NCI-H187 (cell line): ENCODE results near the gene TEX47.

Experiments
- DNase-seq, 2 experiments: peaks; one replicate each; lab custom pipeline; 2025; lab: John Stamatoyannopoulos, UW

Gene TEX47

GRCh38 chr7:88795553-88795952 lies at the start of gene TEX47:
TSS of gene TEX47 (minus strand) at chr7:88795737. CDS start at chr7:88794942, 795 bp downstream.
- no peak for DNase-seq

DNA sequence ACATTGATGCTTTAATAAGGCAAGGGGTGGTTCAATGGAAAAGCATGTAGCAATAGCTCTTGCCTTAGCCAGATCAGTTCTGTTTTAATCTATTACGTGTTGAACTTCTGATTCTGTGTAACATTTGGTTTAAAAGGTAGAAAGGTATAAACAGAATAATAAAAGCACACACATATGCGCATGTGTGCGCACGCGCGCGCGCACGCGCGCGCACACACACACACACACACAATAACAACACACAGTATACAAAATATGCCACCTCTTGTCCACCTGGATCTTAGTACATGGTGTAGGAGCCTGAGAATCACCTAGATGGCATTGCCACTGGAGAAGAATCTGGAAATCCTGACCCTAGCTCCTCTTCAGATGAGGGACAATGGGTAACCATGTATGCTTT lies 49.6 kb upstream of the TEX47 start:
- no peak for DNase-seq

DNA sequence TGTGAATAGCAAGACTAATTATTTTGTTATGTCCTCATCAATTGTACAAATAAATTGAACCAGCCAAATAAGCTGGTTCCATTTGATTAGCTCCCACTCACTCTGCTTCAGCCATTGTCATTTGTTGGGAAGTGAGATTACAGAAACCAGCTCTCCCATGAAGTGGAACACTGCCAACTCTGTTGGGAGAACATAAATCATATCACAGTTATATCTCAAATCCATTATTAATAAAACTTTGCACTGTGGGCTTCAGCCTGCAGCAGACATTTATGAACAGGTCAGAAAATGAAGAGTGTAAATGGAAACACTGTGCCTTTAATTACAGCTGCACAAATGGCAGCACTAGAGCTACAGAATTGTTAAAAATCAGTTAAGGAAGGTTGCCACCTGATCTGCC lies 46.7 kb upstream of the TEX47 start:
- DNase-seq = no peak

DNA sequence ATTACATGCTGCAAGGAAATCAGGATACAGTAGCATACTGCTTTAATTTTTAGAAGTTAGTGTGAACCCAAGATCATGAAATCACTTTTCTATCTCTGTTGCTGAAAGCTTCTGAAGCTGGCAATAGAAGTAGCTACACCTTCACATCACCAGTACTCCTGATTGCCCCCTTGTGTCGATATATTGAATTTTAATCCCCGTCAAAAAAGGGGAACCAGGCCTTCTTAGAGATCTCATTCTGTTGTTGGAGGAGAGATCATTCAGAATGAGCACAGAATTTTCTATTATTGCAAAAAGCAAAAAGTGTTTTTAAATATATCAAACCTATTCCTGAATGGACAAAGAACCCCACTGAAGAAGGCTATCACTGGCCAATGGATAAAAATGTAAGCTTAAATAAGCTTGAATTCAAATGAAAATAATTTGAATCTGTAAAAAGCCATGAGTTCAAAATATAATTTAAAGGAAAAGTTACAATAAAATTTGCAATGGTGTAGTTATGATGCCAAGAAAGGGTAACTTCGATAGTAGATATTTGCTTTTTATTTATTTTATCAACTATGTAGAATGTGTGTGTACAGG lies 39.7 kb upstream of the TEX47 start:
- no peak for DNase-seq

GRCh38 chr7:88826222-88826621 lies 30.7 kb upstream of the TEX47 start:
- no peak for DNase-seq

DNA sequence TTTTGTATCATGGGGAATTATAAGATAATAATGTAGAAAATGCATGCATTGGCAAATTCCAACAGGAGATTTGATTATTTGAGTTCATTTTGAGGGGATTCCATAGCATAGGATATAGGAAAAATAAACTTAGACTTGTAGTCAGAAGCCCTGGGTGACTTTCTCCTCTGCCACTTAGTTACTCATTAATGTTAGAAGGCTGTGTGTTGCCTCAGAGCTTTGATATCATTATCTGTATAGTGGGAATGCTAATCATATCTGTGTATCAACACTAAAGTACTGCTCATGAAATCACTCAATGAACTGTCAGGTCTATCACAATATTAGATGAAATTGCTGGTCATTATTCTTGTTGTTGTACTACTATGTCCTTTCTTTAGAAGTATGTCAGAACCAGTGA lies 23.0 kb upstream of the TEX47 start:
- DNase-seq = no peak

- DNase-seq = no peak
These were observed 10.9 kb upstream of the TEX47 start for GRCh38 chr7:88806280-88807037.

GRCh38 chr7:88801046-88801445 lies 5.5 kb upstream of the TEX47 start:
- DNase-seq = no peak

GRCh38 chr7:88792361-88792760 lies 3.2 kb downstream of the TEX47 start:
- no peak for DNase-seq

GRCh38 chr7:88791891-88792290 lies 3.6 kb downstream of the TEX47 start:
- DNase-seq = no peak

DNA sequence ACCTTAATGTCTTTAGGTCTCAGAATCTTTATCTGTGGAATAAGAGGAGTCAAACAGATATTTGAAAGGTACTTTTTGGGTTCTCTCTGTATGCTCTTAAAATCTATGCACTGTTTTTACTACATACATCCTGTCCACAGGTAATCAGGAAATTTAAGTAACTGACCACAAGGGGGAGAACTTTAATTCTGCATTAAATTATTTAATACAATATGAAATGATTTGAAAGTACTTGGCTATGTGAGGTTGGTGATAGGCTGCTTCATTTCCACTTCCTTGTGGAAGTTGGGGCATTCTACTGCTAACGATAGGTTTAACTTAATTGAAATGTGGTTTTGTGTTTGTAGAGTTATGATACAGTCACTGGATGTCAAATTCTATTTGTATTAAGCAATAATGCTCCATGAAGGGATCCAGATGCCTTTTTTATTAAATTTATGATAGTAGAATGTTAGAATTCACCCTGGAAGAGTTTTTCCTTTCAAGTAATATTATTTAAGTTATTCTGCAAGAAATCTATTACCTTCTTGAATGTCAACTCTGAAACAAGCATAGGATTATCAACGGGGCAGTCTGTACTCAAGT lies 6.0 kb downstream of the TEX47 start:
- DNase-seq = no peak

DNA sequence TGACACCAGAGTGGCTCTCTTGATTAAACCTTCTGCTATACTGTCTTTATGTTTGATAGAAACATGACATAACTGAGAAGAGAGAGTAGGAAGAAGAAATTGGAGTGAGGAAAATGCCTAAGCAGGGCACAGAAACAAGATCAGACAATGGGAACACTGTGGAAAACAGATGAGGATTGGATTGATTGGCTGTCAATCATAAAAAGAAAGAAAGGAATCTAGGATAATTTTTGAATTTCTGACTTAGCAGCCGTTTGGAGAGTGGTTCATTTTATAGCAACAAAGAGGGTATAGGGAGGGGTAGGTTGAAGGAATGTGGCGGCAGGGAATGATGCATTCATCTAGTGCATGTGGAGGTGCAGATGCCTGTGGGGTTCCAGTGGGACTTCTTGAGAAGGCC lies 7.8 kb downstream of the TEX47 start:
- DNase-seq = no peak

- DNase-seq = no peak
These were observed 19.7 kb downstream of the TEX47 start for GRCh38 chr7:88775838-88776237.

DNA sequence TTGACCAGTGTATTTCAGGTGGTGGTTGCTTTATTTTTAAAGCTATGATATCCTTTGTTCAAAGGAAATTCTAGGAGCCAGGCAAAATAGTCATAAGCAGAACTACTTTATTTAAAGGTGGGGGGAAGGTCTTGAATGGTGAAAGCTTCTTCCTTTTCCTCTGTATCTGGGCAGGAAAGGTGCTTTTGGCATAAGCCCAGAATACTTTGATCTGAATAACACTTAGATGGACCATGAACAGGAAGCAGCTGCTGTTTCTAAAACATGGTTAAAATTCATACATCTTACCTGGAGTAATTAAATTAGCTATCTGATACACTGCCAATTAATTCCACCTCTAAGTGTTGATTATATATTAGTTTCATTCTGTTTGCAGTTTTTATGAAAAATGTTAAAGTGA lies 22.8 kb downstream of the TEX47 start:
- DNase-seq = no peak

DNA sequence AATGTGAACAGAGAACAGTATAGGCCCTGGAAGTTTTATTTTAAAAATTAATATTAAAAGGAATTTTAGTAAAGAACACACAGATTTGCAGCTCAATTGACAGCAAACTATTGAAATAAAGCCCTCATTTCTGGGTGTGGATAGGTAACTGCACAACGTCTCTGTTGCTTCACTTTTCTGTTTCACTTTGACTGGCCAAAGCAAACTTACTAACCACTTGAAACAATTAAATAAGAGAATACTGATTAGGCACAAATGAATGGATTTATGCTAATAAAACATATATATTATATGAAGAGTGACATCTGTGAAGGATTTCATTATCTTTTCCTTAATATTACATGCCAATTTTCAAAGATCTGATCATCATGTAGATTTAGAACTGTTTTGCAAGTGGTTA lies 24.1 kb downstream of the TEX47 start:
- DNase-seq = no peak

DNA sequence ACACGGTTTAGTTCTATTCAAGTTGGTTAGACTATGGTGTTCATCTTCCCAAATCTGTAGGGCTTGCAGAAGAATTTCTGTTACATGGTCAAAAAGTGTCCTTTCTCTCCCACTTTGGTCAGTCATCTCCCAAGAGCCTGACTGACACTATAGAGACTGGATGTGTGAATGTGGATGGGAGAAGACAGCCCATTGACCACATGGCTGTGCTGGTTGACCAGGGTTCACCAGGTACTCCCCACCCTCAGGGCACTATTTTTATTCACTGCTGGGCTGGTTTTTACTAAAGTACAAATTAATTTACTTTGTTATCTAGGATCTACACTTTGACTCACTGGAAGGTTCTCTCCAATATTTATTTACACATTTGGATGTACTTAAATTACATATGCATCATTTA lies 33.8 kb downstream of the TEX47 start:
- no peak for DNase-seq

DNA sequence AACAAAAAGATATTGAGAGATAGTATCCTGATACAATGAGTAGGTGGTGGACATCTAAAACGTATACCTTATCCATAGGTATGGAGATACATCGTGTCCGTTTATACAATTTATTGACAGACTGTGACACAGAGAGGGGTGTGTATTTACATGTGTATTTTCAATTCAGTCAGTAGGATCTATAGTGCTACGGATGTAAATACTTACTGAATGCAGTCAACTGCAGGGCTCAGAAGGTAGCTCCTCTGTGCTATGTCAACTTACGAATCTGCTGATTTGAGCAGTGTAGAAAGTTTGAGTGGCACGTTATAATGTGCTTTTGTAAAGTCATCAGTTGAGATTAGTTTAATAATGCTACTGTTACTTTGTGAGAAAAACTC lies 35.4 kb downstream of the TEX47 start:
- DNase-seq = no peak

DNA sequence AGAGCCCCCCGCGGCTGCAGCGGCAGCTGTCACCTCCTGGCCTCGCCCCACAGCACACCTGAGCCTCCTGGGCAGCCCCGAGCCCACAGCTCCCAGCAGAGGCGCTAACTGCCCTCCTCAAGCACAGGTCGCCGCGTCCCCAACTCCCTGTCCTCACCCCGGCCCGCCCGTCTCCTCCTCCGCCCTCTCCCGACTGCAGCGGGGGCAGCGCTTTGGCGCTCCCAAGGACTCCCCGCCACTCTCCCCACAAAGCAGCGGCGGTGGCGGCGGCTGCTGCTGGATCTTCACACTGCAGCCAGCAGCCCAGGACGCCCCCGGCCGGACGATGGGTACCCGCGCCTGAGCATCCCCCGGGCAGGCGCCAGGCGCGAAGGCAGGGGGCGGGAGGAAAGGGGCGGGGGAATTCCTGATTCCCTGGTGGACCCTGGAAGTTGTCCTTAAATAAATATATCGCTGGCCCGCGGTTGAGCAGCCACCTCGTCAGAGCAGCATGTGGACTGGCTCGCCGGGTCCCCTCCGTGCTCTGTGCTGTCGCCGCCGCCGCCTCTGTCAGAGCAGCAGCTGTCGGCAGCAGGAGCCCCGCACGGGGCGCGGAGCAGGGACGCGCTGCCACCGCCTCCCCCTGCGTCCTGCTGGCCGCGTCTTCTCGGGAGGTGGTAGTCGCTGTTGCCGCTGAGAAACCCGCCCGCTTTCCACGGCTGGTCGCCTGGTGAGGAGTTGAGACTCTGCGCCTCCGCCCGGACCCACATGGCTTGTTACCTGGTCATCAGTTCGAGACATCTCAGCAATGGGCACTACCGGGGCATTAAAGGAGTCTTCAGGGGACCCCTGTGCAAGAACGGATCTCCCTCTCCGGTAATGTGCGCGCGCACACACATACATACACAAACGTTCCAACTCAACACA lies 36.1 kb downstream of the TEX47 start, which contains the start of gene ZNF804B:
ZNF804B (plus strand) TSS at position 471 of the 906 bp plus-strand sequence; CDS start at position 748, 277 bp downstream.
- DNase-seq = peak in 1 of 2 experiments; percentile 12

DNA sequence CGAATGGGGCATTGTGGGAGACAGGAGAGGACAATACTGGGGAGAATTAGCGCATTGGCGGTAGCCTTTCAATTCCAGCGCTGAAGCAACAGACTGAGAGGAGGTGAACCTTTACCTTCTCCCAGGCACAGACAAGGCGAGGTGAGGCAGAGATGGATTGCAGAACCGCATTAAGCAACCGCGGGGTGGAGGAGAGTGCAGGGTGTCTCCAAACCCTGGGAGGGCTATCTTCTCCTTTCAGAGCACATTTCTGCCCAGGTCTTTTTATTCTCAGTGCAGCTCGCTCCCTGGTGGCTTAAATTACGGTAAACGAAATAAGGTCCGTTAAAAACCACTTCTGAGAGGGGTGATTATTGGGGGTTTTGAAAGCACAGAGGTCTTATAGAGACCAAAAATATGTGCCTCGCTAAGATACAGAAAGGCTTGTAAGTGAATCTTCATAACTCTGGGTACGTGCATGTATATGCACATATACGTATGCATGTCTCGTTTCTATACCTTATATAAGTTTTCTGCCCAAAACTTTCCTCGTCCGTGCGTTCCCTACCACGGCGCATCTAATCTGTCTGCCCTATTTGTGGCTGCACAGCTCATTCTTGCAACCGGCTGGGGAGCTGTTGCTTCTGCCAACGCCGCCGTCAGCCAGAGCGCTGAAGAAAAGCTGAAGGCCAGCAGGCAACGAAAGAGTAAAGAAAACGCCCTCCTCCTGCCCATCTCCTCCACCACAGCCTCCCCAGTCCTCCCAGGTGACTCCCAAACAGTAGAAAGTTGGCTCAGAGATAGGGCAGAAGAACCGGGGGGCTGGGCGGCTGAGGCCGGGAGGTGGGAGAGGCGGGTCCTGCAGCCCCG lies 36.9 kb downstream of the TEX47 start:
- DNase-seq = peak in 1 of 2 experiments; percentile 45

DNA sequence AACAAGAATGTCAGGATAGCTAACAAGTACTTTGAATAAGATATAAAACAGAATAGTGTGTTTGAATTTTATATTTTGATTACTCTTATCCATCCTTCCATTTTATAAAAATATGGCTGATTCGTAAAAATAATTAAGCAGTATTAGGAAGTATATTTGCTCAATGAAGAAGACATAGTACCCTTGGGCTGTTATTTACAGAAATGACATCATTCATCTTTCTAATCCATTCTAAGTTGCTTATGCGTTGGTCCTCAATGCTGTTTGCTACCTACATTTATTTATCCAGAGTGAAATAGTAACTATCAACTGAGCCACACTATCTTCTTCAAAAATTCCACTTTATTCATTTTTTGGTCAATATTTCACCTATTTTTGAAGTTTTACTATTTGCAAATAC lies 38.2 kb downstream of the TEX47 start:
- no peak for DNase-seq

GRCh38 chr7:88756802-88757201 lies 38.7 kb downstream of the TEX47 start:
- no peak for DNase-seq
